HCT116 (cell line): Measurements from ENCODE around the gene BACH1. TPM values are rescaled to one million over a fixed set of nuclear protein-coding genes. Genes with fewer than 3 reads are reported as not detected.

Experiments
- ATAC-seq: fragments of 200-7000 bp; cut with Tn5 transposase; 2 replicates; pipeline ENCODE4 v1.9.1; 2020; ENCODE audit warnings: mild to moderate bottlenecking, moderate library complexity
- BruUV-seq: library from RNA; stranded (reverse); fragments of 400-500 nt; replicated peaks from 2 replicates; lab custom pipeline; 2021; lab: Mats Ljungman, UMichigan
- CTCF ChIA-PET: fragments of 300-600 bp; sonication (Branson Sonifier 250); formaldehyde crosslinking; loops from one replicate; lab custom pipeline; 2021; ENCODE audit warnings: antibody characterized with exemption; lab: Charles Lee
- POLR2A ChIA-PET: fragments of 300-600, 350-600 bp; sonication (Branson Sonifier 250); formaldehyde crosslinking; loops from one replicate; lab custom pipeline; 2021; ENCODE audit warnings: antibody characterized with exemption; lab: Charles Lee
- RAD21 ChIA-PET, 2 experiments: fragments of 300-600 bp; sonication (Branson Sonifier 250); formaldehyde crosslinking; loops; one replicate each; lab custom pipeline; 2023; ENCODE audit warnings: low total read pairs in 2 of 2; ENCODE audit not compliant: uncharacterized antibody in 2 of 2, unreplicated experiment in 2 of 2, low non-redundant PET in 1 of 2; lab: Charles Lee
- DNase-seq: peaks from one replicate; pipeline ENCODE4 v3.0.0-alpha.2; 2010; ENCODE audit warnings: low read depth, low spot score
- H2AFZ ChIP-seq: fragments of 200-600 bp; shearing (Covaris generic), sonication (generic); 2 replicates; pipeline ENCODE4 v1.6.1; 2017; ENCODE audit warnings: low read depth, mixed run types, mixed read lengths, antibody characterized with exemption, low read length; ENCODE audit not compliant: poor library complexity, severe bottlenecking
- H3K27ac ChIP-seq: 2 replicates; pipeline ENCODE4 v1.5.1; 2012; ENCODE audit warnings: low read depth, low read length
- H3K27me3 ChIP-seq: fragments of 200-600 bp; sonication (generic); 2 replicates; pipeline ENCODE4 v1.6.1; 2016; ENCODE audit warnings: mixed run types, low read length, mixed read lengths; ENCODE audit not compliant: insufficient read depth
- H3K36me3 ChIP-seq, 2 experiments: fragments of 200-500 bp in 1 of 2; fragments of 200-600 bp in 1 of 2; sonication (Bioruptor generic) in 1 of 2; sonication (generic) in 1 of 2; 2 replicates each; pipeline versions ENCODE4 v1.5.1 to v1.6.1; 2014 to 2016; ENCODE audit warnings: low read length in 2 of 2, inconsistent platforms in 1 of 2, mixed read lengths in 1 of 2, mixed run types in 1 of 2; ENCODE audit not compliant: insufficient read depth in 2 of 2, control insufficient read depth in 1 of 2
- H3K4me1 ChIP-seq, 2 experiments: fragments of 200-600 bp in 1 of 2; sonication (generic) in 1 of 2; 2 replicates each; pipeline versions ENCODE4 v1.5.1 to v1.6.1; 2012 to 2017; ENCODE audit warnings: low read length in 2 of 2, inconsistent platforms in 1 of 2, mild to moderate bottlenecking in 1 of 2, mixed read lengths in 1 of 2, mixed run types in 1 of 2, moderate library complexity in 1 of 2; ENCODE audit not compliant: insufficient read depth in 2 of 2, control insufficient read depth in 1 of 2
- H3K4me2 ChIP-seq: fragments of 200-600 bp; sonication (generic); 2 replicates; pipeline ENCODE4 v1.6.1; 2017; ENCODE audit warnings: mixed run types, low read length, mixed read lengths
- H3K4me3 ChIP-seq, 2 experiments: fragments of 200-600 bp in 1 of 2; sonication (generic) in 1 of 2; replicated peaks in 1 of 2; 2 replicates each; pipeline ENCODE4 v1.5.1; 2011 to 2016; ENCODE audit warnings: low read length in 2 of 2, control low read depth in 1 of 2, low read depth in 1 of 2, mild to moderate bottlenecking in 1 of 2, mixed read lengths in 1 of 2, mixed run types in 1 of 2
- H3K79me2 ChIP-seq: fragments of 200-600 bp; sonication (generic); 2 replicates; pipeline ENCODE4 v1.6.1; 2017; ENCODE audit warnings: mild to moderate bottlenecking, mixed run types, low read length, moderate library complexity, mixed read lengths; ENCODE audit not compliant: insufficient read depth
- H3K9ac ChIP-seq: fragments of 200-600 bp; sonication (generic); 2 replicates; pipeline ENCODE4 v1.6.1; 2016; ENCODE audit warnings: low read length, mixed read lengths
- H3K9me2 ChIP-seq: fragments of 200-600 bp; sonication (generic), shearing (Covaris generic); 2 replicates; pipeline ENCODE4 v1.6.1; 2017; ENCODE audit warnings: mixed run types, mild to moderate bottlenecking, moderate library complexity; ENCODE audit not compliant: insufficient read depth
- H3K9me3 ChIP-seq, 2 experiments: fragments of 200-500 bp in 1 of 2; fragments of 200-600 bp in 1 of 2; sonication (Bioruptor generic) in 1 of 2; sonication (generic) in 1 of 2; 2 replicates each; pipeline ENCODE4 v1.6.1; 2014 to 2017; ENCODE audit warnings: low read length in 2 of 2, mixed read lengths in 2 of 2, inconsistent platforms in 1 of 2, low read depth in 1 of 2, mild to moderate bottlenecking in 1 of 2, mixed run types in 1 of 2, moderate library complexity in 1 of 2; ENCODE audit not compliant: control insufficient read depth in 1 of 2, insufficient read depth in 1 of 2
- H4K20me1 ChIP-seq: fragments of 200-600 bp; sonication (generic), shearing (Covaris generic); 2 replicates; pipeline ENCODE4 v1.6.1; 2017; ENCODE audit warnings: mixed run types, mild to moderate bottlenecking, moderate library complexity; ENCODE audit not compliant: insufficient read depth
- EZH2phosphoT487 ChIP-seq: fragments of 200-600 bp; IDR thresholded peaks from 2 replicates; pipeline ENCODE4 v1.6.1; 2018; ENCODE audit warnings: antibody characterized with exemption, borderline replicate concordance
- FOSL1 ChIP-seq: IDR thresholded peaks from 2 replicates; pipeline ENCODE4 v1.6.1; 2012; ENCODE audit warnings: low read depth
- JUND ChIP-seq: IDR thresholded peaks from 2 replicates; pipeline ENCODE4 v1.6.1; 2012
- MAX ChIP-seq: IDR thresholded peaks from 2 replicates; pipeline ENCODE4 v1.6.1; 2012
- POLR2AphosphoS5 ChIP-seq: IDR thresholded peaks from 2 replicates; pipeline ENCODE4 v1.6.1; 2011; ENCODE audit warnings: mild to moderate bottlenecking, low read depth, low read length, moderate library complexity
- SIN3A ChIP-seq: IDR thresholded peaks from 2 replicates; pipeline ENCODE4 v1.6.1; 2012; ENCODE audit warnings: low read depth
- SP1 ChIP-seq: IDR thresholded peaks from 2 replicates; pipeline ENCODE4 v1.6.1; 2012; ENCODE audit warnings: low read depth
- SRF ChIP-seq: IDR thresholded peaks from 2 replicates; pipeline ENCODE4 v1.6.1; 2012; ENCODE audit warnings: low read depth
- TCF7L2 ChIP-seq: IDR thresholded peaks from 2 replicates; pipeline ENCODE4 v1.7.0; 2011; ENCODE audit warnings: borderline replicate concordance, inconsistent platforms; ENCODE audit not compliant: insufficient read depth, insufficient read length; ENCODE audit errors: extremely low read depth
- ZBTB33 ChIP-seq: IDR thresholded peaks from 2 replicates; pipeline ENCODE4 v1.6.1; 2011; ENCODE audit warnings: mild to moderate bottlenecking, low read length, moderate library complexity; ENCODE audit not compliant: insufficient replicate concordance; ENCODE audit errors: extremely low read depth
- ZFX ChIP-seq: fragments of 450-650 bp; IDR thresholded peaks from 2 replicates; pipeline ENCODE4 v1.6.1; 2017
- intact Hi-C: fragments of 100-400 bp; cut with micrococcal nuclease; formaldehyde crosslinking; loops from 2 replicates; pipeline ENCODE4 v1.10.0; 2022
- total RNA-seq: library from RNA; stranded (reverse); gene quantifications from one replicate; pipeline ENCODE4 v1.2.1, GENCODE V29; 2021; ENCODE audit not compliant: unreplicated experiment

The BACH1 gene
- total RNA-seq, 1 experiment from 2014 or later = 28.4 TPM

DNA sequence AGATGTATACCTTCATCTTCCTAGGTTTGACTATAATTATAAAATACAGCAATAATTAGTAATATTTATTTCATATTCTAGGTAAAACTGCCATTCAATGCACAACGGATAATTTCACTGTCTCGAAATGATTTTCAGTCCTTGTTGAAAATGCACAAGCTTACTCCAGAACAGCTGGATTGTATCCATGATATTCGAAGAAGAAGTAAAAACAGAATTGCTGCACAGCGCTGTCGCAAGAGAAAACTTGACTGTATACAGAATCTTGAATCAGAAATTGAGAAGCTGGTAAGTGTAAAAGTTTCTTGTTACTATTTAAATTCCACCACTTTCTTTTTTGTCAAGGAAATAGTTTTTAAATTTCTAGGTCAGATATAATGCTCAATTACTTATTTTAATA is 30.7 kb downstream of the BACH1 start:
- H3K9me2 ChIP-seq = no peaks in the 10 kb centered on the region
- no peak overlapping the region for H3K4me3 ChIP-seq
- H3K9ac ChIP-seq = no peak overlapping the region
- H2AFZ ChIP-seq = no peak overlapping the region
- ChIA-PET POLR2A (no interaction called here), CTCF (no interaction called here), RAD21 (no interaction called here)
- H3K27me3 ChIP-seq = no peaks in the 10 kb centered on the region
- no TSS peak for BruUV-seq
- intact Hi-C loops = no loop called here
- H4K20me1 ChIP-seq = no peaks in the 10 kb centered on the region
- ATAC-seq (no peak), DNase-seq (no peak)
- H3K9me3 ChIP-seq = no peaks in the 10 kb centered on the region
- peaks cover 4 to 9% of the 10 kb centered on the region in 2 experiments for H3K36me3 ChIP-seq
- no peak for TF ChIP-seq SP1
- no peak for TF ChIP-seq POLR2AphosphoS5
- TF ChIP-seq ZFX = no peak
- no peak for TF ChIP-seq MAX
- TF ChIP-seq SIN3A = no peak
- no peak for TF ChIP-seq SRF
- TF ChIP-seq ZBTB33 = no peak
- no peak for TF ChIP-seq FOSL1
- TF ChIP-seq EZH2phosphoT487 = no peak
- no peak for TF ChIP-seq TCF7L2
- TF ChIP-seq JUND = no peak
- H3K79me2 ChIP-seq = peaks cover 24% of the 10 kb centered on the region
- H3K4me1 ChIP-seq = peaks cover 0 to 8% of the 10 kb centered on the region in 2 experiments; a peak in 1 of 4 replicates
- H3K4me2 ChIP-seq = no peak overlapping the region
- H3K27ac ChIP-seq = no peak overlapping the region
